GM15510 (cell line): Measurements from ENCODE around the gene RPS6KB2.

Experiments
- POLR2A ChIP-seq: IDR thresholded peaks from 3 replicates; pipeline ENCODE4 v1.6.1; 2011; ENCODE audit warnings: borderline replicate concordance; ENCODE audit not compliant: insufficient read length; ENCODE audit errors: extremely low read depth

RPS6KB2 gene

DNA sequence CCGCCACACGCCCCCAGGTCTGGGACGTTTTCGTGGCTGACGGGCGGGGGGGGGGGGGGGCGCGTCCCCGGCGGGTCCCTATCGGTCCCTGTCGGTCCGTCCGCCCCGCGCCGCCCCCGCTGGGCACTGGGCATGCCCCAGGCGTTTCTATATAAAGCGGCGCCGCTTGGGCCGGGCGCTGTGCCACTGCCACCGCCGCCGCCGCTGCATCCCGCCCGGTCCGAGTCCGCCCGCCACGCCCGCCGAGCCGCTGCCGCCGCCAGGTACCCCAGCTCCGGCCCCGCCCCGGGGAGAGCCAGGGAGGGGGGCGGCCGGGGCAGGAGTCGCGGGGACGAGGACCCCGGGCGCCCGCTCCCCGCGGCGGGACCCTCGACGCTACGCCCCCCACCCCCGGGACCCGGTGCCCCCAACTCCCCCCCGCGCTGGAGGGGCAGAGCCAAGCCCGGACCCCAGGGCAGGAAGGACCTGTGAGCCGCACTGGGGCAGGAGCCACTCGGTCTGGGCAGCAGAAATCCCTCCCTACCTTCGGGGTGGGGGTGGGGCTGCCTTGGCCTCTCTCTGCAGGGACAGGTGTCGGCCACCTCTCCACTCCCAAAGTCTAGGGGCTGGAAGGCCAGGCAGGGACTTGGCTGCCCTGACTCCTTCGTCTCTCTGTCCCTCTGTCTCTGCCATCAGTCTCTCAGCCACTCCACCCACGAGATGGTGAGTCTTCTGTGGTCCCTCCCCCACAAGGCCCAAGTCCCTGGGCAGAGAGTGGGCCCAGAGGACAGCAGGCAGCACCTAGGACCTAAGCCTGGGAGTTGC is 12.6 kb upstream of the RPS6KB2 start, which contains the start of gene CARNS1:
TSS of gene CARNS1 (plus strand) at position 178 of the 804 bp plus-strand sequence. CDS start at position 700, 522 bp downstream.
- no peak for TF ChIP-seq POLR2A

GRCh38 chr11:67416416-67417335 is 11.6 kb upstream of the RPS6KB2 start:
- no peak for TF ChIP-seq POLR2A

DNA sequence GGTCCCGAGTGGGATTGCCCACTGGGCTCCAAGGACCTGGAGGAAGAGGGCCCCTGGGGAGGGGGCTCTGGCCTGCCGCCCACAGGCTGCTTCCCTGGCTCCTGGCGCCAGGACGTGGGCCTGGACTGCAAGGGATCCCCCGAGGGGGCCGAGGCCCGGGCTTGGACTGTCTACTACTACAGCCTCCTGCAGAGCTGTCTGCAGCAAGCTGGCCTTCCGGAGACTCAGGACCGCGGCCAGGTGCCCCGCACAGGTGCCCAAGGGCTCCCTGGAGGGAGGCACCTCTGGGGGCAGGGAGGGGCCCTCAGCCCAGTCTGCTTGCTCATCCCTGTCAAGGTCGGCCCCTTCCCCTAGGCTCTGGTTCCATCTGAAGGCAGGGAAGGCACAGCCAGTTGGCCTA is 10.9 kb upstream of the RPS6KB2 start:
- TF ChIP-seq POLR2A: no peak

DNA sequence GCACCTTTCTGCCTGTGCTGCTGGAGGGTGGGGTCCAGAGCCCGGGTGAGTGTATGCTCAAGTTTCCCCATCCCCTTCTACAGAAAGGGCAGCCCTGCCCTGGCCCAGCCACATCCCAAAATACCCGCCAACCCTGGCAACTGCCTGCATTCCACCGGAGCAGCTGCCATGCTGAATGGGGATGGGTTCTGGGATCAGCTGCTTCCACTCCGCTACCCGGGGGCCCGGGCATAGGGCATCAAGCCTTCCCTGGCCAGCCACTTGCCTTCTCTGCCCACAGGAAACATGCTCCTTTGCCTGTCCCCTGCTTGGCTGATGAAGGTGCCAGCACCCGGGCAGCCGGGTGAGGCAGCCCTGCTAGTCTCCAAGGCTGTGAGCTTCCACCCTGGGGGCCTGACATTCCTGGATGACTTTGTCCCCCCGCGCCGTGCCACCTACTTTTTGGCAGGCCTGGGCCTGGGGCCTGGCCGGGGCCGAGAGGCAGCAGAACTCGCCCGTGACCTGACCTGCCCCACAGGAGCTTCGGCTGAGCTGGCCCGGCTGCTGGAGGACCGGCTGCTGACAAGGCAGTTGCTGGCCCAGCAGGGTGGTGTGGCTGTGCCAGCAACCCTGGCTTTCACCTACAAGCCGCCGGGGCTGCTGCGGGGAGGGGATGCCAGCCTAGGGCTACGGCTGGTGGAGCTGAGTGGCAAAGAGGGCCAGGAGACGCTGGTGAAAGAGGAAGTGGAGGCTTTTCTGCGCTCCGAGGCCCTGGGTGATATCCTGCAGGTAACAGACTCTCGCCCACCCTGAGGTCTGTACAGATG is 9.6 kb upstream of the RPS6KB2 start:
- no peak for TF ChIP-seq POLR2A

DNA sequence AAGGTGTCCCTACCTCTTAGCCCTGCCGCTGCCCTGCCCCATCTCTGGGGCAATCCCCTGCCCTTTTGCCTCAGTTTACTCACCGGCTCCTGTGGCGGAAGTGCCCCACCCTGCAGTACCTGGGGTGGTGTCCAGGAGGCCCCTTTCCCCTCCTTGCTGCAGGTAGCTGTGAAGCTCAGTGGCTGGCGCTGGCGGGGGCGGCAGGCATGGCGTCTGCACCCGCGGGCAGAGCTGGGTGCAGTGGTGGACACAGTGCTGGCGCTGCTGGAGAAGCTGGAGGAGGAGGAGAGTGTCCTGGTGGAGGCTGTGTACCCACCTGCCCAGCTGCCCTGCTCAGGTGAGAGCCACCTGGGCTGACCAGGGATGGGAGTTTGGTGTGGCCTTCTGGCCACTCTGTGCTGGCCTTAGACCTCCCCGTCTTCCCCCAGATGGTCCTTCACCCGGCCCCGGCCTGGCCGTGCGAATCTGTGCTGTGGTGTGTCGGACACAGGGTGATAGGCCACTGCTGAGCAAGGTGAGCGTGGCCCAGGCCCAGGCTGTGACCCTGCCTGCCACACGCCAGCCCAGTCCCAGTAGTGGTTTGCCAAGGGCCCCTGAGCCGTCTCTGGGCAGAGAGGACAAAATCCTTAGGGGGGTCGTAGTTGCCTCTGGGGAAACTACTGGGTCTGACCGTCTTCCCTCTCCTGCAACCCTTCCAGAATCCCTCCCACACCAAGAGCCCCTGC is 8.8 kb upstream of the RPS6KB2 start:
- TF ChIP-seq POLR2A: no peak

DNA sequence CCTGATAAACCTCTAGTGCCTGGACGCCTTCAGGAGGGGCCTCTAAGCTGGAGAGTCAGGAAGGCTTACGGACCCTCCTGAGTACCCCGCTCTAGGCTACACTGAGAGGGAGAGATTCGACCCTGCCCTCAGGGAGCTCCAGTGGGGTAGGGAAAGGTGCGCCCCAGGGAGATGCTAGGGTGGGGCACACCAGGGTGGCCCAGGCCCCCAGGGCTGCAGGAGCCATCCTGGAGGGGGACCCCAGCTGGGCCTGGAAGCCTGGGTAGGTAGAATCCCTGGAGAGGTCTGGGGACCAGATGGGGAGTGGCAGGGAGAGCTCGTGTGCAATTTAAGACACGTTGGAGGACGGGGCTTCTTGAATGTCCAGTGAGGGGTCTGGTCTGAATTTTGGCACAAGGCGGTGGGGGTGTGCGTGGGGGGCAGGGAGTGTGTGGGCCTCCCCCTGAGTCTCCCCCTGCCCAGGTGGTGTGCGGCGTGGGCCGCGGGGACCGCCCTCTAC is 8.1 kb upstream of the RPS6KB2 start:
- no peak for TF ChIP-seq POLR2A

DNA sequence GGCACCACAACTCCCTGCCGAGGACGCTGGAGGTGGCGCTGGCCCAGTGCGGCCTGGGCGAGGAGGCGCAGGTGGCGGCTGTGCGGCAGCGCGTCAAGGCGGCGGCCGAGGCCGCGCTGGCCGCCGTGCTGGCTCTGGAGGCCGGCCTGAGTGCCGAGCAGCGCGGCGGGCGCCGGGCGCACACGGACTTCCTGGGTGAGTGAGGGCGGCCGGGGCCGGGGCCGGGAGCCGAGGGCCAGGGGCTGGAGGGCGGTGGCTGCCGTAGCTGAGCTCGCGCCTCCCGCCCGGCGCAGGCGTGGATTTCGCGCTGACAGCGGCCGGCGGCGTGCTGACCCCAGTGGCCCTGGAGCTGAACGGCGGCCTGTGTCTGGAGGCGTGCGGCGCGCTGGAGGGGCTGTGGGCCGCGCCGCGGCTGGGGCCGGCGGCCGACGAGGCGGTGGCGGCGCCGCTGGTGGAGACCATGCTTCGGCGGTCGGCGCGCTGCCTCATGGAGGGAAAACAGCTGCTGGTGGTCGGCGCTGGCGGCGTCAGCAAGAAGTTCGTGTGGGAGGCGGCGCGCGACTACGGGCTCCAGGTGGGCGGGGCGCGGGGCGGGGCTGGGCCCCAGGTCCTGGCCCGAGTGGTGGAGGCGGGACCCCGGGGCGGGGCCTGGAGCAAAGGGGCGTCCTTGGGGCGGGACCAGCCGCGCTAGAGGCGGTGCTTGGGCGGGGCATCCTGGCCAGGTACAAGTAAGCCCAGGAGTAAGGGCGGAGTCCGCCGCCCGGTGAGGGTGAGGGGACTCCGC is 7.5 kb upstream of the RPS6KB2 start:
- TF ChIP-seq POLR2A: peak; percentile 69

DNA sequence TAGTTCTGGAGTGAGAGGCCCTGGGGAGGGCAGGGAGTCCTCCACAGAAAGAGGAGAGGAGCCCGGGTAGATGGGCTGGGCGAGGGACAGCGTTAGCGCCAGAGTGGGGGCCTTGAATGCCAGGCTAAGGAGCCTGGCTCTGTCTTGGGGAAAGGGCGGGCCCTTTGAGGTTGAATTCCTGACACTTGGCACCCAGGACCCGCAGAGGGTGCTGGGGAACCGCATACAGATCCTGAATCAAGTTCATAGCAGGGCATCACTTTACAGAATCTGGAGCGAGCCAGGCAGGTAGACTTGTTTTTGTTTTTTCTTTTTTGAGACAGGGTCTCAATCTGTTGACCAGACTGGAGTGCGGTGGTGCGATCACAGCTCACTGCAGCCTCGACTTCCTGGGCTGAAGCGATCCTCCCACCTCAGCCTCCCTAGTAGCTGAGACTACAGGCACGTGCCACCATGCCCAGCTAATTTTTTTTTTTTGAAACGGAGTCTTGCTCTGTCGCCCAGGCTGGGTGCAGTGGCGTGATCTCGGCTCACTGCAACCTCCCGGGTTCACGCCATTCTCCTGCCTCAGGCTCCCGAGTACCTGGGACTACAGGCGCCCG is 6.8 kb upstream of the RPS6KB2 start:
- no peak for TF ChIP-seq POLR2A

- no peak for TF ChIP-seq POLR2A
Observed at GRCh38 chr11:67422891-67423290, 5.4 kb upstream of the RPS6KB2 start.

- no peak for TF ChIP-seq POLR2A
Observed at GRCh38 chr11:67423466-67423865, 4.8 kb upstream of the RPS6KB2 start.

GRCh38 chr11:67423891-67424613 is 4.2 kb upstream of the RPS6KB2 start:
- TF ChIP-seq POLR2A: no peak

DNA sequence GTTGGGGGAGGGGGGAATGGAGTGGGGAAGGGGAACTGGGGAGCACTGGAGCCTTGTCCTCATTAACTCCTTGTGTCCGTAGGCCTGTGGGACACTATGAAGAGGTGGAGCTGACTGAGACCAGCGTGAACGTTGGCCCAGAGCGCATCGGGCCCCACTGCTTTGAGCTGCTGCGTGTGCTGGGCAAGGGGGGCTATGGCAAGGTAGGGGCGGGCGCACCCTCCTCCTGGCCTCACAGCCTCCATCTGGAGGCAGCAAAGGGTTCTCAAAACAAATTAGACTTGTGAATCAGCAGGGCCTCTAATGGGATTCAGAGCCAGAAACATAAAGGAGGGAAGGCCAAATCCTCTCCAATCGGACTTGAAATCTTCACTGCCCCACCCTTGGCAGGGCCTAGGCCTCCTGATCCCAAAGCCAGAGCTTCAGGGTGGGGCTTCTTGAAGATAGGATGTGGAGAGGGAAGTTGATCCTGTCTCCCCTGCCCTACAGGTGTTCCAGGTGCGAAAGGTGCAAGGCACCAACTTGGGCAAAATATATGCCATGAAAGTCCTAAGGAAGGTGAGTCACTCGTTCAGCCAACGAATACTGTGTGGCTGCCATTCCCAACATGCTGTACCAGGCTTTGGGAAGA is 859 bp downstream of the RPS6KB2 start:
- TF ChIP-seq POLR2A: no peak

DNA sequence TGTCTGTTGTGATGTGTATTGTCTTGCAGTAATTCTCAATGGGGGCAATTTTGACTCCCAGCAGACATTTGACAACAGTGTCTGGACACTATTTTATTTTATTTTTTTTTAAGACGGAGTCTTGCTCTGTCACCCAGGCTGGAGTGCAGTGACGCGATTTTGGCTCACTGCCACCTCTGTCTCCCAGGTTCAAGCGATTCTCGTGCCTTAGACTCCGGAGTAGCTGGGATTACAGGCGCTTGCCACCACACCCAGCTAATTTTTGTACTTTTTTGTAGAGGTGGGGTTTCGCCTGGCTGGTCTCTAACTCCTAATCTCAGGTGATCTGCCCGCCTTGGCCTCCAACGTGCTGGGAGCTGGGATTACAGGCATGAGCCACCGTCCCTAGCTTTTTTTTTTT is 1.4 kb downstream of the RPS6KB2 start:
- no peak for TF ChIP-seq POLR2A
